ENCODE data around the gene FOXO4. TPM values are rescaled to one million over a fixed set of nuclear protein-coding genes. Genes with fewer than 3 reads are reported as not detected.

Gene FOXO4
- polyA plus RNA-seq, 1 experiment = 1.3 TPM

- ChIA-PET CTCF (interaction anchor here (1.4 kb wide), 1 partner anchor 27 kb away, joined by 3 read pairs; no protein-coding TSS in a partner anchor), POLR2A (no interaction called here)
- Histone ChIP-seq H3K9me3 (ENCODE audit: control insufficient read depth, insufficient read depth, low read length) (no peaks in the 10 kb centered on the region), H3K4me3 (ENCODE audit: low read depth, low read length) (no peak overlapping the region), H3K27ac (ENCODE audit: low read depth, low read length) (no peak overlapping the region), H3K27me3 (ENCODE audit: control insufficient read depth, insufficient read depth, low read length) (peaks cover 2% of the 10 kb centered on the region)
- TF ChIP-seq CTCF (IDR thresholded peaks at IDR 0.05; ENCODE audit: low read depth, low read length) = no peak
- no peak for DNase-seq (ENCODE audit: low read depth, low spot score)
Observed at GRCh38 chrX:71102292-71102691, 6.6 kb downstream of the FOXO4 start.

- no peak for DNase-seq (ENCODE audit: low read depth, low spot score)
- Histone ChIP-seq H3K27ac (ENCODE audit: low read depth, low read length) (no peak overlapping the region), H3K4me3 (ENCODE audit: low read depth, low read length) (no peak overlapping the region), H3K27me3 (ENCODE audit: control insufficient read depth, insufficient read depth, low read length) (peaks cover 2% of the 10 kb centered on the region), H3K9me3 (ENCODE audit: control insufficient read depth, insufficient read depth, low read length) (no peaks in the 10 kb centered on the region)
- ChIA-PET CTCF (no interaction called here), POLR2A (no interaction called here)
- no peak for TF ChIP-seq CTCF (IDR thresholded peaks at IDR 0.05; ENCODE audit: low read depth, low read length)
Observed at GRCh38 chrX:71103110-71103983, 7.7 kb downstream of the FOXO4 start.

- Histone ChIP-seq H3K9me3 (ENCODE audit: control insufficient read depth, insufficient read depth, low read length) (no peaks in the 10 kb centered on the region), H3K27me3 (ENCODE audit: control insufficient read depth, insufficient read depth, low read length) (peaks cover 2% of the 10 kb centered on the region), H3K27ac (ENCODE audit: low read depth, low read length) (no peak overlapping the region), H3K4me3 (ENCODE audit: low read depth, low read length) (no peak overlapping the region)
- ChIA-PET CTCF (interaction anchor here (0.6 kb wide), 1 partner anchor 21 kb away, joined by 3 read pairs; no protein-coding TSS in a partner anchor), POLR2A (interaction anchor here (0.6 kb wide), 1 partner anchor 135 kb away, joined by 4 read pairs; no protein-coding TSS in a partner anchor)
- no peak for DNase-seq (ENCODE audit: low read depth, low spot score)
- TF ChIP-seq CTCF (IDR thresholded peaks at IDR 0.05; ENCODE audit: low read depth, low read length) = no peak
Observed at GRCh38 chrX:71105628-71106027, 10.0 kb downstream of the FOXO4 start.

GRCh38 chrX:71106427-71106826, 10.8 kb downstream of the FOXO4 start, which contains the start of gene CXorf65:
TSS of gene CXorf65 (minus strand) at chrX:71106740. CDS start at chrX:71106556, 184 bp downstream.
- ChIA-PET POLR2A (no interaction called here), CTCF (no interaction called here)
- Histone ChIP-seq H3K4me3 (ENCODE audit: low read depth, low read length) (no peak within 1 kb of the TSS), H3K9me3 (ENCODE audit: control insufficient read depth, insufficient read depth, low read length) (no peaks in the 10 kb centered on the region), H3K27me3 (ENCODE audit: control insufficient read depth, insufficient read depth, low read length) (peaks cover 2% of the 10 kb centered on the region), H3K27ac (ENCODE audit: low read depth, low read length) (no peak within 1 kb of the TSS)
- DNase-seq (ENCODE audit: low read depth, low spot score) = no peak
- no peak for TF ChIP-seq CTCF (IDR thresholded peaks at IDR 0.05; ENCODE audit: low read depth, low read length)

GRCh38 chrX:71107245-71107644, 11.6 kb downstream of the FOXO4 start:
- CTCF ChIA-PET = no interaction called here
- DNase-seq (ENCODE audit: low read depth, low spot score) = no peak
- H3K9me3 ChIP-seq (ENCODE audit: control insufficient read depth, insufficient read depth, low read length) = no peaks in the 10 kb centered on the region
- no peak overlapping the region for H3K4me3 ChIP-seq (ENCODE audit: low read depth, low read length)
- no peak overlapping the region for H3K27ac ChIP-seq (ENCODE audit: low read depth, low read length)
- peaks cover 2% of the 10 kb centered on the region for H3K27me3 ChIP-seq (ENCODE audit: control insufficient read depth, insufficient read depth, low read length)
- no peak for TF ChIP-seq CTCF (IDR thresholded peaks at IDR 0.05; ENCODE audit: low read depth, low read length)
- POLR2A ChIA-PET = no interaction called here

Data from AG04450 (cell line).